Stimulated activated naive CD4-positive, alpha-beta T cell treated with Interleukin-2 at 50 U/mL for 16 hours (primary cell): ENCODE data around the gene SLC38A3.

ENCODE experiments used
- DNase-seq: peaks from one replicate; lab custom pipeline; 2025; lab: John Stamatoyannopoulos, UW

The SLC38A3 gene

GRCh38 chr3:50169232-50169832, 35.7 kb upstream of the SLC38A3 start:
- no peak for DNase-seq

DNA sequence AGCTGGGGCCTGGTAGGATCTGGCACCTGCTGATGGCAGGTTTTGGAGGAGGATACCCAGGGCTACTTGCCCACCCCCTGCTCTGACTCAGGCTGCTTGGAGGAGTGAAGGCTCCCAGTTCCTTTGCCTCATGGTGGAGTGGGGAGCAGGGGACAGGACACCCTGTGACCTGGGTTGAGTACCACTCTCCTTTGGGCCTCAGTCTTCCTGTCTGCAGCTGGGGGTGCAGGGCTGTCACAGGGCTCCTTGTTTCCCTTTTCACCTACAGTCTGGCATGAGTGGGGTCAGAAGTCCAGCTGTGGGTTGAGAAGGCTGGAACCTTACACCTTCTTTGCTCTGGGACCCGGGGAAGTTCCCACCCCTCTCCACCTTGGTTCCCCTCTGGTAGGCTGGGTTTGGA, 35.2 kb upstream of the SLC38A3 start:
- no peak for DNase-seq

- DNase-seq = no peak
Observed at GRCh38 chr3:50170689-50171088, 34.4 kb upstream of the SLC38A3 start.

DNA sequence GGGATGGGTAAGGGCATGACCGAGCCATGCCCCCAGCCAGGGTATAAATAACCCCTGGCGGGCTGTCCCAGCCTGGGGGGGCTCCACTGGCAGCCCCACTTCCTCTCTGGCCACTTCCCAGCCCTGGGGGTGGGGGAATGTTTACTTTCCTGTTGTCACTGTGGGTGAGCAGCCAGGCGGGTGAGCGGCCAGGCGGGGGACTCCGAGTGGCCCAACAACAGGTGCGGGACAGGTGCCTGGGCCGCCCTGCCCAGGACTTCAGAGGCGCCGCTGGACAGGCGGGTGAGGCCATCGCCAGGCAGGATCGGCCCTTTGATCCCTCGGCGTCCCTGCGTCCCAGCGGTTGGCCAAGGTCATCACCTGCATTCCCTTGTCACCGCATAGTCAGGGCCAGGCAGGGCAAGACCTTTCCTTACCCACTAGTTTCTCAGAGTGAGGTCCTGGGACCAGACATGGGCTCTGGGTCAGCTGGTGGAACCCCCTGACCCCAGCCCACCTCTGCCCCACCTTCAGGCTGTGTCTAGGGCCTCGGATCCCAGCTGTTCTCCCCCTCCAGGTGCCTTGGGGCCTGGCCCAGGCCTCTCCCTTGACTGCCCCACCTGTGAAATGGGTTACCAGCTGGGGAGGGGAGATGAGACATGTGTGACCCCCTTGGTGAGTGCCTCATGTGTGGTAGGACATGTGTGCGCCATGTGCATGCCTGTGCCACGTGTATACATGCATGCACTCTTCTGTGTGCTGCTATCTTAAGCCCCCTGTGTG, 33.4 kb upstream of the SLC38A3 start:
- no peak for DNase-seq

DNA sequence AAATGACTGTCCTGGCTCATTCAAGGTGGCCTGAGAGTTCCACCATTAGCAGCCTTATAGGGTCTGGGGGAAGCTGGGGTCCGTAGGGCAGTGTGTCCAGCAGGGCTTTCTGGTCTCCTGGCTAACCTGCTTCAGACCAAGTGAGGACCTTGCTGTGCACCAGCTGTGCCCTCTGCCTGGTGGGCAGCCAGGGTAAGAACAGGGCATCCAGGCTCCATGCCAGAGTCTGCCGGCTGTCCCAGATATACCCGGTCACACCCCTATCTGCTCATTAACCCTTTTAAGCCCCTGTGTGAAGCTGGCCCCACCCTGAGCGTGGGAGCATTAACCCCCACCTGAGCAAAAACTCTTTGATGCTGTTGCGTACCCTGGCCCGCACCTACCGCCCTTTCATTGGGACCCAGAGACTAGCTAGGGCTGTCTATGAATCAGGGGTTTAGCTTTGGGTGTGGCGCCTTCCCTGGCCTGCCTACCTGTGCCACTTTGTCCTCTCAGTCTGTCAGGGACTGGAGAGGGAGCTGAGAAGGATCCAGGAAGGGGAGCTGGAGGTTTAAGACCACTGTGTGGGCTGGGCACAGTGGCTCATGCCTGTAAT, 32.3 kb upstream of the SLC38A3 start:
- no peak for DNase-seq

- DNase-seq = no peak
Observed at GRCh38 chr3:50173685-50174516, 31.2 kb upstream of the SLC38A3 start.

DNA sequence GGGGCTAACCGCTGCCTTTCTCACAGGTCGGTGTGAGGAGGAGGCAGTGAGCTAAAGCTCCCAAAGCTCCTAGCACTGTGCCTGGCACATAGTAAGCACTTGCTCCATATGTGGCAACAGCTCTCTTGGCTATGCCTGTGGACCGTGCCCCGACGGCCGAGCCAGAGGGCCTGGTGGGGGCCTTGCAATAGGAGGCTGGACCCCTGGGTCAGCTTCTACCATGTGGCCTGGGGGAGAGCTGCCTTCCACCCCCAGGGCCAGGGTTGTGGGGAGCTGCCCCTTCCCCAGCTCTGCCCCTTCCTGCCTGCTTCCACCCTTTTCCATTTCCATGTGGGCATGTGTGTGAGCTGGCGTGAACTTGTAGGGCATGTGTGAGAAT, 30.6 kb upstream of the SLC38A3 start:
- no peak for DNase-seq

DNA sequence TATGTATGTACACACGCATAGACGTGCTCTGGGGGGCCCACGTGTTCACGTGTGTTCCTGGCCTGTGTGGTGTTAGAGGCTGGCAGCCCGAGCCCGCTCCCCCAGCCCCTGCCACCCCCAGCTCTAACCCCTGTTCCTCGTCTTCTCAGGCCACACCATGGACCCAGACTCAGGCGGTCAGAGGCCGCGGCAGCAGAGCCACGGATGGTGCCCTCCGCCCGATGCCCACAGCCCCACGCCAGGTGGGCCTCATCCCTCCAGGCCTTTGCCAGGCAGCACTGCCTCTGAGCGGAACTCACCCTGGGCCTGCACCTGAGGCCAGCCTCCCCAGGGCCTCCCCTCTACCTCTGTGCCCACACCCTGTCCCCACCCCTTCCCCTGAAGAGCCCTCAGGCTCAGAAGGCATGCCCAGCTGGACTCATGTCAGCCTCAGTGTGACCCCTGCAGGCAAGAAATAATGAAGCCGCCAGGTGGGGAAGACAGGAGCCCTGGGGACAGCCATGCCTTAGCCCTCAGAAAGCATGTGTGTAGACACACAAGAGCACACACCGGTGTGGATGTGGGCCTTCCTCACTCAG, 30.0 kb upstream of the SLC38A3 start:
- DNase-seq = no peak

DNA sequence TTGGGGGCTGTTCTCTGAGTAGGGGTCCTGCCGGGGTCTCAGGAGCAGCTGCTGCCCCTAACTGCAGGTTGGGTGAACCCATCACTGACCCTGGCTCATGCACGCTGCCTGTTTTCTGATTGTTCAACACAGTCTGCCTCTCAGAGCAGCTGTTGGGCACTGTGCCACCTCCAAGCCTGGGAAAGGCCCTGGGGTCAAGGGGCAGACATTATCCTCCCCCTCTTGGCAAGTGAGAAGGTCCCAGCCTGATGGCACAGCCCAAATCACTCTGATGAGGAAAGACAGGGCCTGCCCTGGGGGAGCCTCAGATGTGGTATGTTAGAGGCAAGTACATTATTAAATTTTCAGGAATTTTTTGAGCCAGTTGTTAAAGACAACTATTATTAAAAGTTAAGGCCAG, 27.7 kb upstream of the SLC38A3 start:
- no peak for DNase-seq

GRCh38 chr3:50179710-50180109, 25.4 kb upstream of the SLC38A3 start:
- DNase-seq = no peak

- no peak for DNase-seq
Observed at GRCh38 chr3:50181985-50182384, 23.1 kb upstream of the SLC38A3 start.

GRCh38 chr3:50182533-50183099, 22.5 kb upstream of the SLC38A3 start:
- DNase-seq = no peak

DNA sequence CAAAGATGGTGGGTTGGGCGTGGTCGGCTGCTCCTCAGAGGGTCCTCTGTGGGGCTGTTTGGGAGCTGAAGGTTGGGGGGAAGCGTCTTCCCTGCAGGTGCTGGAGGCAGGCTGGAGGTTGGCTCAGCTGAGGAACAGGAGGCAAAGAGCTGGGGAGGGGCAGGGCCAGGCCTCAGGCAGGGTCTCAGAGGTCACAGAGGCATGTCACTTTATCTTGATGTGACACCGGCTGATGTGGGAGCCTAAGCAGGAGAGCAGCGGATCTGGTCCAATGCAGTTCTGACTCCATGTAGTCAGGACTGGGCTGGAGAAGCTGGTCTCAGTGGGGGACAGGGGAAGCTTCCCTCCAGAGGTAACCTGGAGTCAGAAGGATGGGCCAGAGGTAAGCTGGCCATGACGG, 21.3 kb upstream of the SLC38A3 start:
- no peak for DNase-seq

GRCh38 chr3:50184242-50184978, 20.7 kb upstream of the SLC38A3 start:
- no peak for DNase-seq

DNA sequence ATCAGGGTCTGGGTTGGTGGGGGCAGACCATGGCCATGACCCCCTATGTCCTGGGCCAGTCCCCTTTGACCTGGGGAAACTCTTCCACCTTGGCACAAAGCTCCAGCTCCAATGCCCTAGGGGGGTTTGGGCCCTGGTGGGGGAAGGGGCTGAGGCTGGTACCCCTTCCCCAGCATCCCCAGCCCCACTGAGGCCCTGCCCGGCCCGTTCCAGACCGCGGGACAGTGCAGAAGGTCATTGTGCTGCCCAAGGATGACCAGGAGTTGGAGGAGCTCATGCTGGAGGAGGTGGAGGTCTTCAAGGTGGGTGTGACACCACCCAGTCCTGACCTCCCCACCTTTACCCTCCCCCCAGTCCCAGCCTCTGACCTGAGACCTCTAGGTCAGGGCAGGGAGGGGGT, 19.8 kb upstream of the SLC38A3 start:
- no peak for DNase-seq

GRCh38 chr3:50186096-50186495, 19.0 kb upstream of the SLC38A3 start:
- DNase-seq = no peak

GRCh38 chr3:50187750-50188149, 17.3 kb upstream of the SLC38A3 start:
- no peak for DNase-seq

DNA sequence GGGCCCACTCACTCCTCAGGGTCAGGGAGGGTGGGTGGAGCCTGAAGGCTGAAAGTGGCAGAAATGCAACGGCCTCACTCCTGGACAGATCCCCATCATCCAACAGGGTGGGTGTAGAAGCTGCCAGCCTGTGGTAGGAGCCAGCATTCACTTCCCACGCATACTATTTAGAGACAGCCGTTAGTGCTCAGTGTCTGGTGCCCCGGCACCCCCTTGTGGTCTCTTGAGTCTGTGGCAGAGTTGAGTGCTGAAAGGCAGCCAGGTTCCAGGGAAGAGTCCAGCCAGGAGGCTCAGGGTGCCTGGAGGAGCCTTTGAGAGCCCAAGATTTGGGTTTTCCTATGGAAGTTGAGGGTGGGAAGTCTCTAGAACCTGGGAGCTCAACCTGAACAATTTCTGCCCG, 15.8 kb upstream of the SLC38A3 start:
- no peak for DNase-seq

DNA sequence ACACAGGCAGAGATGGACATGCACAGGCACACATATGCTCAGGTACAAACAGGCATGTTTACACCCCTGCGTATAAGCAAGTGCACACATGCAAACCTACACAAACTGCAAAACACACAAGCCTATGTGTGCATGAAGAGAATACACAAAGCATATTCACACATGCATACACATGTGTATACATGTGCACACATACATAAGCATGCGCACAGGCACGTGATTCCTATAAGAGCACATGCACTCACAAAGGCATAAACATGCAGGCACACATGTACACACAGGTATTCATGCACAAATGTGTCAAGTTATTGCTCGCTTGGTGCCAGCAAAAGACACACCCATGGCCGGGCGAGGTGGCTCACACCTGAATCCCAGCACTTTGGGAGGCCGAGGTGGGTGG, 15.1 kb upstream of the SLC38A3 start:
- no peak for DNase-seq

DNA sequence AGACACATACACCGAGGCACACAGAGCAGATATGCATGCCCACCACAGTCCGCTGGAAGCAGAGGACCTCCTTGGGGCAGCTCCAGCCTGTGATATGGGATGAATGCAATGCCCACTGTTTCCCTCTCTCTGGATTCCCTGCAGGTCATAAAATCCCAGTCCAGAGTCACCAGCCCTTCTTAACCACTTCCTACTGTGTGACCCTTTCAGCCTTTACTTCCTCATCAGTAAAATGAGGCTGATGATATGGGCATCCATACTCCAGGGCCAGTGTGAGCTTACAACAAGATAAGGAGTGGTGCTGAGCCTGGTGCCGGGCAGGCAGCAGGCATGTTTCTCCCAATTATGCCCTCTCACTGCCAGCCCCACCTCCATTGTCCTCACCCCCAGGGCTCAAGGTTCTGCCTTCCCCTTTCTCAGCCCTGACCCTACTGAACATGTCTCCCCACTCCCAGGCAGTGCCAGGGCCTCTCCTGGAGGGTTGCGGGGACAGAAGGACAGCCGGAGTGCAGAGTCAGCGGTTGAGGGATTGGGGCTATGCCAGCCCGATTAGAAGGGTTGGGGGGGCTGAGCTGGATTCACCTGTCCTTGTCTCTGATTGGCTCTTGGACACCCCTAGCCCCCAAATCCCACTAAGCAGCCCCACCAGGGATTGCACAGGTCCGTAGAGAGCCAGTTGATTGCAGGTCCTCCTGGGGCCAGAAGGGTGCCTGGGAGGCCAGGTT, 14.0 kb upstream of the SLC38A3 start, which contains the start of gene GNAT1:
Gene GNAT1 (plus strand): TSS at position 675 of the 725 bp plus-strand sequence. CDS start 116 bp downstream, outside the sequence.
- no peak for DNase-seq
